ENCODE results near the gene CDC14A.

Gene CDC14A

DNA sequence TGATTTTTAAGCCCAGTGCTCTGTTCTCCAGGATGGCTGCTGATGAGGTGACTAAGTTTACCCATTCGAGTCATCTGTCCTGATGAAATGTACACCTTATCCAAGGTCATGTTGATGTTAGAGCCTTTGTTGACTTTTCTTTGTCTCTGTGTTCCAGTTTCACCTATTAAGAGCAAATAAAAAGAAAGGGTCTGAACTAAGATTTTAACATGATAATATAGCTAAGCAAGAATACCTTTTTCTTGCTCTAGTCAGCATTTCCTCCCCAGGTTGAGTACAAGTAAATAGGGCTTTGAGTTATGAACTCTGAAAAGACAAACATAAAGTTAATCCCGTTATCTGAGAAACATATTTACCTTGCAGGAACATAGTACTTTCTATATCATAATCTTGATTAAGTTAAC lies 133.6 kb downstream of the CDC14A start:
- no peak for TF ChIP-seq EZH2phosphoT487 (IDR thresholded peaks at IDR 0.05; ENCODE audit: borderline replicate concordance, low read length)
- TF ChIP-seq, protein P1, sequence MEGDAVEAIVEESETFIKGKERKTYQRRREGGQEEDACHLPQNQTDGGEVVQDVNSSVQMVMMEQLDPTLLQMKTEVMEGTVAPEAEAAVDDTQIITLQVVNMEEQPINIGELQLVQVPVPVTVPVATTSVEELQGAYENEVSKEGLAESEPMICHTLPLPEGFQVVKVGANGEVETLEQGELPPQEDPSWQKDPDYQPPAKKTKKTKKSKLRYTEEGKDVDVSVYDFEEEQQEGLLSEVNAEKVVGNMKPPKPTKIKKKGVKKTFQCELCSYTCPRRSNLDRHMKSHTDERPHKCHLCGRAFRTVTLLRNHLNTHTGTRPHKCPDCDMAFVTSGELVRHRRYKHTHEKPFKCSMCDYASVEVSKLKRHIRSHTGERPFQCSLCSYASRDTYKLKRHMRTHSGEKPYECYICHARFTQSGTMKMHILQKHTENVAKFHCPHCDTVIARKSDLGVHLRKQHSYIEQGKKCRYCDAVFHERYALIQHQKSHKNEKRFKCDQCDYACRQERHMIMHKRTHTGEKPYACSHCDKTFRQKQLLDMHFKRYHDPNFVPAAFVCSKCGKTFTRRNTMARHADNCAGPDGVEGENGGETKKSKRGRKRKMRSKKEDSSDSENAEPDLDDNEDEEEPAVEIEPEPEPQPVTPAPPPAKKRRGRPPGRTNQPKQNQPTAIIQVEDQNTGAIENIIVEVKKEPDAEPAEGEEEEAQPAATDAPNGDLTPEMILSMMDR (IDR thresholded peaks at IDR 0.05; ENCODE audit: low read depth, low read length, poor library complexity, severe bottlenecking): no peak
- no peaks in the 10 kb centered on the region for H3K27me3 ChIP-seq (ENCODE audit: control insufficient read depth, low read length)
- H3K9me2 ChIP-seq (replicated peaks; ENCODE audit: control insufficient read depth, low read length): no peaks in the 10 kb centered on the region
- H3K27ac ChIP-seq (ENCODE audit: low read depth, low read length): no peak overlapping the region
- H3K4me2 ChIP-seq (ENCODE audit: low read length): no peak overlapping the region
- H3K4me3 ChIP-seq (ENCODE audit: low read length): no peak overlapping the region
- H3K79me2 ChIP-seq (ENCODE audit: control insufficient read depth, low read length): no peaks in the 10 kb centered on the region
- no peaks in the 10 kb centered on the region for H4K20me1 ChIP-seq (ENCODE audit: control insufficient read depth, insufficient read depth, low read depth, low read length)
- H3K4me1 ChIP-seq (ENCODE audit: control insufficient read depth, low read length): no peaks in the 10 kb centered on the region
- H3K36me3 ChIP-seq (ENCODE audit: control insufficient read depth, low read length): no peaks in the 10 kb centered on the region
- H3F3A ChIP-seq (ENCODE audit: control insufficient read depth, insufficient read depth): no peaks in the 10 kb centered on the region
- H3K9me3 ChIP-seq (ENCODE audit: control insufficient read depth, insufficient read depth, low read length): no peaks in the 10 kb centered on the region

DNA sequence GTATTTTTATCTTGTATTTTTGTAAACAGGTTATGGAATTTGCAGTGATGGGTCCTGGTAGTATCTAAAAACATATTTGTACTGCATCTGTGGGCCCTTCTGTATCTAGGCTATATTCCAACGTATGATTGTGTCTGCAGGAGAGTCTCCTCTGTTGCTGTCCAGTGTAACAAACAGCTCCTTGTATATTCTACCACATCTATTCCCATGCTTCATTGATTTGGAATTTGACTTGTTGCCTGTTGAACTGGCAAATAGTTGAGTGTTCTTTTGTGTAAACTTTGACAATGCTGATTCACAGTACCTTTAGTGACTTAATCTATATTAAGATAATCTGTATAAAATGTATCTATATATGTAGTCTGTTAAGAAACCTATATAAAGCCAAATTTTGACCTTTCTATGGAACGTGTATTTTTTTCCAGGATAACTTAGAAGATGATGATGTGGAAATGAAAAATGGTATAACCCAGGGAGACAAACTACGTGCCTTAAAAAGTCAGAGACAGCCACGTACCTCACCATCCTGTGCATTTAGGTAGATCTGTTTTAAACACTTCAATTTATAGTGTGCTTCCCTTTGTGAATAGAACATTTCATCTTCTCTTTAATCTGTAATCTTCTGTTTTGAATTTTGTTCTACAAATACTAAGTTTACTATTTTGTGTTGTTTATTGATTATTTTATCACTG lies 142.2 kb downstream of the CDC14A start:
- Histone ChIP-seq H3K9me2 (replicated peaks; ENCODE audit: control insufficient read depth, low read length) (no peaks in the 10 kb centered on the region), H3K79me2 (ENCODE audit: control insufficient read depth, low read length) (no peaks in the 10 kb centered on the region), H3K27ac (ENCODE audit: low read depth, low read length) (no peak overlapping the region), H3K4me2 (ENCODE audit: low read length) (no peak overlapping the region), H3K4me3 (ENCODE audit: low read length) (no peak overlapping the region), H3F3A (ENCODE audit: control insufficient read depth, insufficient read depth) (no peaks in the 10 kb centered on the region), H3K9me3 (ENCODE audit: control insufficient read depth, insufficient read depth, low read length) (no peaks in the 10 kb centered on the region), H3K27me3 (ENCODE audit: control insufficient read depth, low read length) (no peaks in the 10 kb centered on the region), H3K4me1 (ENCODE audit: control insufficient read depth, low read length) (no peaks in the 10 kb centered on the region), H4K20me1 (ENCODE audit: control insufficient read depth, insufficient read depth, low read depth, low read length) (no peaks in the 10 kb centered on the region), H3K36me3 (ENCODE audit: control insufficient read depth, low read length) (no peaks in the 10 kb centered on the region)
- TF ChIP-seq, protein P1 (IDR thresholded peaks at IDR 0.05; ENCODE audit: low read depth, low read length, poor library complexity, severe bottlenecking): no peak
- TF ChIP-seq EZH2phosphoT487 (IDR thresholded peaks at IDR 0.05; ENCODE audit: borderline replicate concordance, low read length): no peak

DNA sequence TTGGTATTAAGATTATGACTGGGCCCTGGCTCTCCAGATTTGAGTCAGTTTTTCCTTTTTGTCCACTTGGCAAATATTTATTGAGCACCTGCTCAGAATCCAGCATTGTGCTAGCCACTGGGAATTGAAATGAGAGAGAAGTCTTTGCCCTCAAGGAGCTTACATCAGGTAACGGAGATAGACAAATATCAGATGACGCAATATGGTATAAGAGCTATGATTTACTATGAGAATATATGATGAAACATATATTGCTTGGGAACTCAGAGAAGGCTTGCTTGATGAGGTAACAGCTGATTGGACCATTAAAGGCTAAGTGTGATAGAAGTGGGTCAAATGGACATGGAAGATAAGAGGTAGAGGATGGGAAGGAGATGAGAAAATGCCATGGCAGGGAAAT lies 144.6 kb downstream of the CDC14A start:
- Histone ChIP-seq H3K27ac (ENCODE audit: low read depth, low read length) (no peak overlapping the region), H3K4me3 (ENCODE audit: low read length) (no peak overlapping the region), H3K4me1 (ENCODE audit: control insufficient read depth, low read length) (no peaks in the 10 kb centered on the region), H3K4me2 (ENCODE audit: low read length) (no peak overlapping the region), H3F3A (ENCODE audit: control insufficient read depth, insufficient read depth) (no peaks in the 10 kb centered on the region), H3K36me3 (ENCODE audit: control insufficient read depth, low read length) (no peaks in the 10 kb centered on the region), H3K9me3 (ENCODE audit: control insufficient read depth, insufficient read depth, low read length) (no peaks in the 10 kb centered on the region), H3K27me3 (ENCODE audit: control insufficient read depth, low read length) (no peaks in the 10 kb centered on the region), H3K79me2 (ENCODE audit: control insufficient read depth, low read length) (no peaks in the 10 kb centered on the region), H4K20me1 (ENCODE audit: control insufficient read depth, insufficient read depth, low read depth, low read length) (no peaks in the 10 kb centered on the region), H3K9me2 (replicated peaks; ENCODE audit: control insufficient read depth, low read length) (no peaks in the 10 kb centered on the region)
- TF ChIP-seq, protein P1 (IDR thresholded peaks at IDR 0.05; ENCODE audit: low read depth, low read length, poor library complexity, severe bottlenecking): no peak
- no peak for TF ChIP-seq EZH2phosphoT487 (IDR thresholded peaks at IDR 0.05; ENCODE audit: borderline replicate concordance, low read length)

All from DOHH2 (cell line).